Measurements from ENCODE around the gene VIT.
"Not testable (repeated sequence)": the region's sequence is repeated elsewhere in the genome, so short reads cannot be mapped to it uniquely, and the experiment has no call there.

Gene VIT

GRCh38 chr2:36678856-36679255 is 17.7 kb upstream of the VIT start:
- Histone ChIP-seq H3K79me2 (ENCODE audit: insufficient read depth, low read length) (no peaks in the 10 kb centered on the region), H3K36me3 (ENCODE audit: low read length) (no peaks in the 10 kb centered on the region), H4K20me1 (ENCODE audit: low read depth, low read length) (no peaks in the 10 kb centered on the region), H3K9me3 (ENCODE audit: insufficient read depth, low read length) (no peaks in the 10 kb centered on the region), H3K27ac (ENCODE audit: low read depth, low read length) (no peak overlapping the region), H3K27me3 (ENCODE audit: low read length) (no peaks in the 10 kb centered on the region), H3K9me2 (replicated peaks; ENCODE audit: insufficient read depth, low read length) (no peaks in the 10 kb centered on the region), H3K4me3 (ENCODE audit: insufficient read depth, low read length, poor library complexity, severe bottlenecking) (no peak overlapping the region), H3F3A (ENCODE audit: insufficient read depth) (no peaks in the 10 kb centered on the region), H2AFZ (ENCODE audit: low read depth, low read length, severe bottlenecking) (no peak overlapping the region), H3K4me2 (ENCODE audit: low read depth, low read length, poor library complexity, severe bottlenecking) (no peak overlapping the region), H3K9ac (ENCODE audit: low read length) (no peak overlapping the region)
- TF ChIP-seq EZH2phosphoT487 (conservative IDR thresholded peaks at IDR 0.05; ENCODE audit: low read length) (no peak), CTCF (IDR thresholded peaks at IDR 0.05; ENCODE audit: insufficient read depth, low read length, poor library complexity, severe bottlenecking) (no peak)

- Histone ChIP-seq H3K27me3 (ENCODE audit: low read length) (no peaks in the 10 kb centered on the region), H3F3A (ENCODE audit: insufficient read depth) (no peaks in the 10 kb centered on the region), H3K9me2 (replicated peaks; ENCODE audit: insufficient read depth, low read length) (no peaks in the 10 kb centered on the region), H4K20me1 (ENCODE audit: low read depth, low read length) (no peaks in the 10 kb centered on the region), H3K4me3 (ENCODE audit: insufficient read depth, low read length, poor library complexity, severe bottlenecking) (no peak overlapping the region), H2AFZ (ENCODE audit: low read depth, low read length, severe bottlenecking) (no peak overlapping the region), H3K9me3 (ENCODE audit: insufficient read depth, low read length) (no peaks in the 10 kb centered on the region), H3K9ac (ENCODE audit: low read length) (no peak overlapping the region), H3K36me3 (ENCODE audit: low read length) (no peaks in the 10 kb centered on the region), H3K27ac (ENCODE audit: low read depth, low read length) (no peak overlapping the region), H3K79me2 (ENCODE audit: insufficient read depth, low read length) (no peaks in the 10 kb centered on the region), H3K4me2 (ENCODE audit: low read depth, low read length, poor library complexity, severe bottlenecking) (no peak overlapping the region)
- no peak for TF ChIP-seq CTCF (IDR thresholded peaks at IDR 0.05; ENCODE audit: insufficient read depth, low read length, poor library complexity, severe bottlenecking)
- TF ChIP-seq EZH2phosphoT487 (conservative IDR thresholded peaks at IDR 0.05; ENCODE audit: low read length) = no peak
Measured at GRCh38 chr2:36680012-36680411, 16.5 kb upstream of the VIT start.

- Histone ChIP-seq H3K79me2 (ENCODE audit: insufficient read depth, low read length) (no peaks in the 10 kb centered on the region), H3K4me3 (ENCODE audit: insufficient read depth, low read length, poor library complexity, severe bottlenecking) (no peak overlapping the region), H2AFZ (ENCODE audit: low read depth, low read length, severe bottlenecking) (no peak overlapping the region), H3K9ac (ENCODE audit: low read length) (no peak overlapping the region), H4K20me1 (ENCODE audit: low read depth, low read length) (no peaks in the 10 kb centered on the region), H3K9me3 (ENCODE audit: insufficient read depth, low read length) (no peaks in the 10 kb centered on the region), H3K36me3 (ENCODE audit: low read length) (no peaks in the 10 kb centered on the region), H3K27ac (ENCODE audit: low read depth, low read length) (no peak overlapping the region), H3K4me2 (ENCODE audit: low read depth, low read length, poor library complexity, severe bottlenecking) (no peak overlapping the region), H3K9me2 (replicated peaks; ENCODE audit: insufficient read depth, low read length) (no peaks in the 10 kb centered on the region), H3K27me3 (ENCODE audit: low read length) (no peaks in the 10 kb centered on the region), H3F3A (ENCODE audit: insufficient read depth) (no peaks in the 10 kb centered on the region)
- no peak for TF ChIP-seq EZH2phosphoT487 (conservative IDR thresholded peaks at IDR 0.05; ENCODE audit: low read length)
- TF ChIP-seq CTCF (IDR thresholded peaks at IDR 0.05; ENCODE audit: insufficient read depth, low read length, poor library complexity, severe bottlenecking) = no peak
Measured at GRCh38 chr2:36682562-36682961, 13.9 kb upstream of the VIT start.

- H2AFZ ChIP-seq (ENCODE audit: low read depth, low read length, severe bottlenecking) = no peak overlapping the region
- no peaks in the 10 kb centered on the region for H4K20me1 ChIP-seq (ENCODE audit: low read depth, low read length)
- H3K27ac ChIP-seq (ENCODE audit: low read depth, low read length) = no peak overlapping the region
- no peak overlapping the region for H3K9ac ChIP-seq (ENCODE audit: low read length)
- no peaks in the 10 kb centered on the region for H3K79me2 ChIP-seq (ENCODE audit: insufficient read depth, low read length)
- no peak overlapping the region for H3K4me3 ChIP-seq (ENCODE audit: insufficient read depth, low read length, poor library complexity, severe bottlenecking)
- H3K36me3 ChIP-seq (ENCODE audit: low read length) = no peaks in the 10 kb centered on the region
- H3K9me3 ChIP-seq (ENCODE audit: insufficient read depth, low read length) = no peaks in the 10 kb centered on the region
- H3K4me2 ChIP-seq (ENCODE audit: low read depth, low read length, poor library complexity, severe bottlenecking) = no peak overlapping the region
- TF ChIP-seq CTCF (IDR thresholded peaks at IDR 0.05; ENCODE audit: insufficient read depth, low read length, poor library complexity, severe bottlenecking) (no peak), EZH2phosphoT487 (conservative IDR thresholded peaks at IDR 0.05; ENCODE audit: low read length) (no peak)
- no peaks in the 10 kb centered on the region for H3K9me2 ChIP-seq (replicated peaks; ENCODE audit: insufficient read depth, low read length)
- H3F3A ChIP-seq (ENCODE audit: insufficient read depth) = no peaks in the 10 kb centered on the region
- H3K27me3 ChIP-seq (ENCODE audit: low read length) = no peaks in the 10 kb centered on the region
Measured at GRCh38 chr2:36683002-36683401, 13.5 kb upstream of the VIT start.

- H3K9ac ChIP-seq (ENCODE audit: low read length); H2AFZ ChIP-seq (ENCODE audit: low read depth, low read length, severe bottlenecking); H3K36me3 ChIP-seq (ENCODE audit: low read length); H3K79me2 ChIP-seq (ENCODE audit: insufficient read depth, low read length); H3K9me3 ChIP-seq (ENCODE audit: insufficient read depth, low read length); H3K27me3 ChIP-seq (ENCODE audit: low read length); H3K27ac ChIP-seq (ENCODE audit: low read depth, low read length); H3K9me2 ChIP-seq (replicated peaks; ENCODE audit: insufficient read depth, low read length); H4K20me1 ChIP-seq (ENCODE audit: low read depth, low read length); H3F3A ChIP-seq (ENCODE audit: insufficient read depth); H3K4me2 ChIP-seq (ENCODE audit: low read depth, low read length, poor library complexity, severe bottlenecking); H3K4me3 ChIP-seq (ENCODE audit: insufficient read depth, low read length, poor library complexity, severe bottlenecking): not testable (repeated sequence)
Measured at GRCh38 chr2:36688291-36688690, 8.2 kb upstream of the VIT start.

All from SU-DHL-6 (cell line).